Sigmoid colon (tissue), 3 donors: ENCODE results near the gene PPM1B.

Source experiments
- CTCF ChIP-seq, 4 experiments: fragments of 450-650 bp in 3 of 4; fragments of 200-600 bp in 1 of 4; IDR thresholded peaks; one replicate each; pipeline ENCODE4 v1.5.1; 2016 to 2019; ENCODE audit warnings: antibody characterized with exemption in 4 of 4, mild to moderate bottlenecking in 3 of 4, moderate library complexity in 2 of 4
- POLR2A ChIP-seq, 2 donors: fragments of 450-650 bp; IDR thresholded peaks; one replicate each; pipeline ENCODE4 v1.6.1; 2016; ENCODE audit warnings: antibody characterized with exemption in 2 of 2, mild to moderate bottlenecking in 2 of 2, moderate library complexity in 2 of 2

- TF ChIP-seq POLR2A (IDR thresholded peaks at IDR 0.05) (no peak), CTCF (IDR thresholded peaks at IDR 0.05) (no peak)
Observed at GRCh38 chr2:44245083-44245861, 76.6 kb downstream of the PPM1B start.
